ENCODE data around the gene SCARB2.

GRCh38 chr4:76155979-76156378, 57.6 kb downstream of the SCARB2 start:
- TF ChIP-seq, protein P1, sequence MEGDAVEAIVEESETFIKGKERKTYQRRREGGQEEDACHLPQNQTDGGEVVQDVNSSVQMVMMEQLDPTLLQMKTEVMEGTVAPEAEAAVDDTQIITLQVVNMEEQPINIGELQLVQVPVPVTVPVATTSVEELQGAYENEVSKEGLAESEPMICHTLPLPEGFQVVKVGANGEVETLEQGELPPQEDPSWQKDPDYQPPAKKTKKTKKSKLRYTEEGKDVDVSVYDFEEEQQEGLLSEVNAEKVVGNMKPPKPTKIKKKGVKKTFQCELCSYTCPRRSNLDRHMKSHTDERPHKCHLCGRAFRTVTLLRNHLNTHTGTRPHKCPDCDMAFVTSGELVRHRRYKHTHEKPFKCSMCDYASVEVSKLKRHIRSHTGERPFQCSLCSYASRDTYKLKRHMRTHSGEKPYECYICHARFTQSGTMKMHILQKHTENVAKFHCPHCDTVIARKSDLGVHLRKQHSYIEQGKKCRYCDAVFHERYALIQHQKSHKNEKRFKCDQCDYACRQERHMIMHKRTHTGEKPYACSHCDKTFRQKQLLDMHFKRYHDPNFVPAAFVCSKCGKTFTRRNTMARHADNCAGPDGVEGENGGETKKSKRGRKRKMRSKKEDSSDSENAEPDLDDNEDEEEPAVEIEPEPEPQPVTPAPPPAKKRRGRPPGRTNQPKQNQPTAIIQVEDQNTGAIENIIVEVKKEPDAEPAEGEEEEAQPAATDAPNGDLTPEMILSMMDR (IDR thresholded peaks at IDR 0.05 in 8 of 11, conservative IDR thresholded peaks at IDR 0.05 in 3 of 11) = no peak
- TF ChIP-seq POLR2A (IDR thresholded peaks at IDR 0.05) = no peak

All from spleen (tissue), 7 donors.